Right atrium auricular region (tissue), 2 donors: ENCODE data around the gene ZNF366. TPM values are rescaled to one million over a fixed set of nuclear protein-coding genes. Genes with fewer than 3 reads are reported as not detected.

Experiments
- DNase-seq: peaks from one replicate; pipeline ENCODE4 v3.0.0-alpha.2; 2019; ENCODE audit warnings: low spot score
- H3K27ac ChIP-seq, 2 donors: fragments of 200-600 bp; sonication (generic); 1 replicate in 1 of 2; 2 replicates in 1 of 2; pipeline ENCODE4 v1.5.1; 2016 to 2019
- H3K27me3 ChIP-seq, 2 donors: fragments of 200-600 bp; sonication (generic); one replicate each; pipeline versions ENCODE4 v1.5.1 to v1.6.0; 2017 to 2019
- H3K36me3 ChIP-seq: fragments of 200-600 bp; sonication (generic); one replicate; pipeline ENCODE4 v1.5.1; 2016
- H3K4me1 ChIP-seq, 2 donors: fragments of 200-600 bp; sonication (generic); one replicate each; pipeline versions ENCODE4 v1.5.1 to v1.6.0; 2017 to 2019
- H3K4me3 ChIP-seq, 2 donors: fragments of 200-600 bp; sonication (generic); 1 replicate in 1 of 2; 2 replicates in 1 of 2; pipeline ENCODE4 v1.5.1; 2017 to 2019; ENCODE audit warnings: mild to moderate bottlenecking in 1 of 2, moderate library complexity in 1 of 2
- H3K9me3 ChIP-seq, 2 donors: fragments of 200-600 bp; sonication (generic); one replicate each; pipeline ENCODE4 v1.5.1; 2019
- total RNA-seq, 2 donors: library from RNA; depleted of rRNA; stranded (reverse); fragments of >200 nt; gene quantifications; one replicate each; pipeline ENCODE4 v1.1.0, GENCODE V29; 2016
- TF ChIP-seq, protein P1 (sequence below), 2 donors: fragments of 200-600 bp; sonication (generic); IDR thresholded peaks; one replicate each; pipeline ENCODE4 v1.5.1; 2019; ENCODE audit warnings: antibody characterized with exemption in 2 of 2

Gene ZNF366
- total RNA-seq, result 1 to 10 TPM; 4.4 to 9.0 TPM

DNA sequence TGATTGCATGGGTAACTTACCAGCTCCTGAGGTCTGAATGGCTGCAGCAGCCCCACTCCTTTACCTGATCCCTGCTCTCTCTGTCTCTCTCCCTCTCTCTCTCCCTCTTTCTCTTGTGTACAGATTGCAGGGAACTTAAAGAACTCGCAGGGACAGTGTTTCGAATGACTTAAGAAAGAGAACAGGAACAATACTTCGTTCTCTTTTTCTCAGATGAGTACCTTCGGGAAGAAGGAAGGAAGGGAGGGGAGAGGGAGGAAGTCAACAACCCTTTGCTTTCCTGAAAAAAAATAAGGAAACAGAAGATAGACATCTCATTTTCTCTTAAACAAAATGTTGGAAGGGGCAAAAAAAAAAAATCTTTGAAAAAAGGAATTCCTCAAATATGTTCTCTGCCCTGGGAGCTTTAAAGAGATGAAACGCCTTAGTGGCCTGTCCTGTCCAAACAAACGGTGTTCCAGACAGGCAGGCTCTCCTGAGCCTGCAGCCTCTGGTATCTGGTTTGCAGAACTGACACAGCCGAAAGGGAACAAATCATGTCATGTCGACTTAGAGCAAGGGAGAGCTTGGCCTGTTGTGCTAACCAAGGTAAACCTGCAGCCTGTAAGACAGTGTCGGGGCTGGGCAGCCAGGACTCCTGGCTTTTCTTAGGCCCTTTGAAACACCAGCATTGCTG lies at the start of gene ZNF366:
TSS of gene ZNF366 (minus strand) at position 180 of the 676 bp plus-strand sequence. CDS start 45,914 bp downstream, outside the sequence.
- TF ChIP-seq, protein P1, sequence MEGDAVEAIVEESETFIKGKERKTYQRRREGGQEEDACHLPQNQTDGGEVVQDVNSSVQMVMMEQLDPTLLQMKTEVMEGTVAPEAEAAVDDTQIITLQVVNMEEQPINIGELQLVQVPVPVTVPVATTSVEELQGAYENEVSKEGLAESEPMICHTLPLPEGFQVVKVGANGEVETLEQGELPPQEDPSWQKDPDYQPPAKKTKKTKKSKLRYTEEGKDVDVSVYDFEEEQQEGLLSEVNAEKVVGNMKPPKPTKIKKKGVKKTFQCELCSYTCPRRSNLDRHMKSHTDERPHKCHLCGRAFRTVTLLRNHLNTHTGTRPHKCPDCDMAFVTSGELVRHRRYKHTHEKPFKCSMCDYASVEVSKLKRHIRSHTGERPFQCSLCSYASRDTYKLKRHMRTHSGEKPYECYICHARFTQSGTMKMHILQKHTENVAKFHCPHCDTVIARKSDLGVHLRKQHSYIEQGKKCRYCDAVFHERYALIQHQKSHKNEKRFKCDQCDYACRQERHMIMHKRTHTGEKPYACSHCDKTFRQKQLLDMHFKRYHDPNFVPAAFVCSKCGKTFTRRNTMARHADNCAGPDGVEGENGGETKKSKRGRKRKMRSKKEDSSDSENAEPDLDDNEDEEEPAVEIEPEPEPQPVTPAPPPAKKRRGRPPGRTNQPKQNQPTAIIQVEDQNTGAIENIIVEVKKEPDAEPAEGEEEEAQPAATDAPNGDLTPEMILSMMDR (IDR thresholded peaks at IDR 0.05), result no peak
- Histone ChIP-seq H3K27ac (peak within 1 kb of the TSS; percentile 64 to 74), H3K4me3 (peak within 1 kb of the TSS; percentile 17 to 30), H3K4me1 (peaks cover 0 to 55% of the 10 kb centered on the region in 2 donors), H3K36me3 (no peaks in the 10 kb centered on the region), H3K27me3 (no peaks in the 10 kb centered on the region), H3K9me3 (no peaks in the 10 kb centered on the region)
- no peak for DNase-seq

DNA sequence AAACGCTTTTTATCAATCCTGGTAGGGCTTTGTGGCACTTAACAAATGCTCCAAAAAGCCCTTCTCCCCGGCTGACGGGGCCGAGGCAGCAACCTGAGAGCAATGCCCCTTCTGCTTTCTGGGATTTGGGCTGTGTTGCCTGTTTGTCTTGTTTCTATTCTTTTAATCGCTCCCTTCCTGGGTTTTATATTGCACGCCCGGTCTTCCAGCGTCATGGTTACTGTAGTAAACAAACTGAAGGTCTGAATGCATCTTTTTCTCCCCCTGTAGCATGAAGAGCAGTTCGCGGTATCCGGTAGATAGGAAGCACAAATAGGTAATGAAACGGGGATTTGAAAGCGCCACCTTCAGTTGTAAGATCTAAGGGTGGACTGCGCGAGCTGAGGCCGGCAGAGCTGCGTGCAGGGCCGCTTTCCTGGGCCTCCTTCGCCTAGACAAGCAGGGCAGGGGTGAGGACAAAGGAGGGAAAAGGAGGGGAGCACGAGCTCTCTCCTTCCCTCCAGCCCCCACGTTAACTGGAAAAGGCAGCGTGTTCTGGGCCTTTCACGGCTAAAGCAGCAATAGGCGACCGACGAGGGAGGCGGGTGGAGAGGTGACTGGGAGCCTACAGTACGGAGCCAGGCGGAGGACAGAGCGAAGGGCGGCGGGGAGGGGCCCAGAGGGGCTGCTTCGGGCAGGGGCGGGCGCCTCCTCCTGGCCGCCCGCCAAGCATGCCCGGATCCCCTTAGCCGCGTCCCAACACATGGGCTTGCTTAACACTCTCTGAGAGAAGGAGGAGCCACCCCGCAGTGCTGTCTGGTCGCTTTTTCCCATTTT lies 49.3 kb upstream of the ZNF366 start:
- Histone ChIP-seq H3K4me1 (peaks cover 0 to 30% of the 10 kb centered on the region in 2 donors), H3K27ac (peak overlapping the region; percentile 79 to 81), H3K36me3 (no peaks in the 10 kb centered on the region), H3K27me3 (no peaks in the 10 kb centered on the region), H3K4me3 (peak overlapping the region; percentile 27 to 43), H3K9me3 (no peaks in the 10 kb centered on the region)
- peak; percentile 63 for DNase-seq
- TF ChIP-seq, protein P1 (IDR thresholded peaks at IDR 0.05), result peak in 1 of 2 donors; percentile 27

DNA sequence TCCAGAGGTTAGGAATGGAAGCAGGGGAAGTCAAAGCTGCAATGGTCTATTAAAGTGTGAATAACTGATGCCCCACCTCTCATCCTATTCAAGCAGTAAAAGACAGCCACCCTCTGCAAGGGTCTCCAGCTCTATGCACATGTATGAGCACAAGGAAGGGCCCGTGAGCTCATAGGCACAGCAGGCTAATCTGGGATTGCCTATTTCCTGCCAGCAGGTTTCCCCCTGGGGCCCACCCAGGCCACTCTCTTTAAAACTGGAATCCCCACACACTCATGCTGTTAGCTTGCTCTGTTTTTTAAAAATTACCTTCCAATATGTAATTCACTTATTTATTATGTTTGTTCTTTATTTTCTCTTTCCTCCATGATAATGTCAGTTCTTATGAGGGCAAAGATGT lies 48.7 kb upstream of the ZNF366 start:
- H3K27me3 ChIP-seq, result no peaks in the 10 kb centered on the region
- peaks cover 0 to 30% of the 10 kb centered on the region in 2 donors for H3K4me1 ChIP-seq
- DNase-seq, result no peak
- no peaks in the 10 kb centered on the region for H3K9me3 ChIP-seq
- peak overlapping the region; percentile 79 to 81 for H3K27ac ChIP-seq
- no peak overlapping the region for H3K4me3 ChIP-seq
- TF ChIP-seq, protein P1 (IDR thresholded peaks at IDR 0.05), result no peak
- H3K36me3 ChIP-seq, result no peaks in the 10 kb centered on the region

DNA sequence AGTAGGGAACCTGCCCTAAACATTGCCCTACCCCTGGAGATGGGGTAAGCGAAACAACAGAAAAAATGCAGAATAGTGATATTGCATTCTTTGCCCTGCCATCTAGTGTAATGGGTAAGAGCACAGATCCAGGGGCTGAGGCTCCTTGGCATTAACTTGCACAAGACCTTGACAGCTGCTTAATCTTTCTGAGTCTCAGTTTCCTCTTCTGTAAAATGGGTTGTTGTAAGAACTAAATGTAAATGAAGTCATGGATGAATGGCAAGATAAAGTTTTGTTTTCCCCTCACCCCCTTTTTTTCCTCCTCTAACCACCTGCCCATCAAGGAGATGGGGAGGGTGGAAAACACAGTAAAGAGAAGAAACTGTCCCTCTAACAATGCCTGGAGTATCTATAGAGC lies 47.7 kb upstream of the ZNF366 start:
- Histone ChIP-seq H3K27ac (no peak overlapping the region), H3K27me3 (no peaks in the 10 kb centered on the region)
- TF ChIP-seq, protein P1 (IDR thresholded peaks at IDR 0.05), result no peak

GRCh38 chr5:72552041-72552557 lies 44.9 kb upstream of the ZNF366 start:
- no peak for DNase-seq
- no peak overlapping the region for H3K27ac ChIP-seq
- peaks cover 0 to 18% of the 10 kb centered on the region in 2 donors for H3K4me1 ChIP-seq
- H3K36me3 ChIP-seq, result no peaks in the 10 kb centered on the region
- no peak overlapping the region for H3K4me3 ChIP-seq
- H3K9me3 ChIP-seq, result peaks cover 0 to 9% of the 10 kb centered on the region in 2 donors
- TF ChIP-seq, protein P1 (IDR thresholded peaks at IDR 0.05), result no peak
- no peaks in the 10 kb centered on the region for H3K27me3 ChIP-seq

More for the DNA sequence above, 47.7 kb upstream of the ZNF366 start:
- peaks cover 0 to 24% of the 10 kb centered on the region in 2 donors for H3K4me1 ChIP-seq
- H3K4me3 ChIP-seq, result no peak overlapping the region
- no peaks in the 10 kb centered on the region for H3K36me3 ChIP-seq
- no peaks in the 10 kb centered on the region for H3K9me3 ChIP-seq
- DNase-seq, result no peak
